ENCODE results near the gene STEEP1.
A peak's percentile ranks its signal among the peaks of the same experiment; 100 is the strongest.

Gene STEEP1

DNA sequence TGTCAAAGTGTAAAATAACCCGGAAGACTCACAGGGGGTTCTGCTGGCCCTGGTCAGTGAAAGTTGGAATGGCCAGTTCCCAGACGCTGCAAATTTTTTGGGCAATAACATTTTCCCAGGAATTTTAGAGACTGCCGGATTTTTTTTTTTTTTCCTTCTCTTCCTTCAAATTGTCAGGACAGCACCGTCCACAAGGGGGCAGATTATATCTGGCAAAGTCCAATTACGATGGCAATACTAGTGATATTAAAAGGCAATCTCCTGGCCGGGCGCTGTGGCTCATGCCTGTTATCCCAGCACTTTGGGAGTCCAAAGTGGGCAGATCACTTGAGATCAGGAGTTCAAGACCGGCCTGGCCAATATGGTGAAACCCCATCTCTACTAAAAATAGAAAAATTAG is 76.5 kb downstream of the STEEP1 start:
- DNase-seq: peak; percentile 35
- ATAC-seq: no peak

Data from stimulated activated naive CD8-positive, alpha-beta T cell treated with anti-CD3 and anti-CD28 coated beads, Interleukin-15, Interleukin-2, amounts not matched to agents 100 U/mL and 50 U/mL, for 24 hours (primary cell).